MCF 10A (cell line): ENCODE measurements around the gene NEURL1. TPM values are rescaled to one million over a fixed set of nuclear protein-coding genes. Genes with fewer than 3 reads are reported as not detected.

Source experiments
- BruUV-seq: library from RNA; stranded (reverse); fragments of 400-500 nt; replicated peaks from 2 replicates; lab custom pipeline; 2021; lab: Mats Ljungman, UMichigan
- CTCF ChIA-PET: fragments of 300-600 bp; sonication (Branson Sonifier 250); formaldehyde crosslinking; extraction: SDS; loops from one replicate; lab custom pipeline; 2021; ENCODE audit warnings: antibody characterized with exemption, inconsistent platforms; lab: Yijun Ruan, JAX
- POLR2A ChIA-PET: fragments of 300-600, 350-650 bp; sonication (Branson Sonifier 250); formaldehyde crosslinking; extraction: SDS; loops from one replicate; lab custom pipeline; 2020; ENCODE audit warnings: antibody characterized with exemption, inconsistent platforms; lab: Yijun Ruan, JAX
- DNase-seq: peaks from one replicate; pipeline ENCODE4 v3.0.0-alpha.2; 2018; ENCODE audit not compliant: unreplicated experiment
- H3K27ac Mint-ChIP-seq: one replicate; pipeline ENCODE4 v1.8.0; 2022; ENCODE audit warnings: mild to moderate bottlenecking, low read depth, mixed read lengths; ENCODE audit not compliant: unreplicated experiment
- H3K27me3 Mint-ChIP-seq: one replicate; pipeline ENCODE4 v1.8.0; 2022; ENCODE audit warnings: mixed read lengths; ENCODE audit not compliant: insufficient read depth, unreplicated experiment
- H3K36me3 Mint-ChIP-seq: one replicate; pipeline ENCODE4 v1.8.0; 2022; ENCODE audit warnings: mild to moderate bottlenecking, moderate library complexity, mixed read lengths; ENCODE audit not compliant: insufficient read depth, unreplicated experiment
- H3K4me1 Mint-ChIP-seq: one replicate; pipeline ENCODE4 v1.8.0; 2022; ENCODE audit warnings: mixed read lengths; ENCODE audit not compliant: insufficient read depth, unreplicated experiment
- H3K4me3 Mint-ChIP-seq: one replicate; pipeline ENCODE4 v1.8.0; 2022; ENCODE audit warnings: mild to moderate bottlenecking, moderate library complexity, mixed read lengths; ENCODE audit not compliant: unreplicated experiment
- H3K9me3 Mint-ChIP-seq: one replicate; pipeline ENCODE4 v1.8.0; 2022; ENCODE audit warnings: mixed read lengths; ENCODE audit not compliant: unreplicated experiment
- CTCF ChIP-seq: fragments of 200-600 bp; IDR thresholded peaks from one replicate; pipeline ENCODE4 v1.8.0; 2022; ENCODE audit warnings: antibody characterized with exemption, mild to moderate bottlenecking; ENCODE audit not compliant: unreplicated experiment
- intact Hi-C: fragments of 100-400 bp; cut with micrococcal nuclease; formaldehyde crosslinking; loops from 2 replicates; pipeline ENCODE4 v1.14.1; 2022
- total RNA-seq: library from RNA; stranded (reverse); gene quantifications from 2 replicates; pipeline ENCODE4 v1.2.3, GENCODE V29; 2022

Gene NEURL1
- total RNA-seq, 1 experiment from 2014 or later = not detected

GRCh38 chr10:103456074-103456660 is 37.3 kb upstream of the NEURL1 start:
- TF ChIP-seq CTCF = no peak
- intact Hi-C loops = no loop called here
- H3K4me3 Mint-ChIP-seq = no peak overlapping the region
- no peak for DNase-seq
- POLR2A ChIA-PET = no interaction called here
- H3K9me3 Mint-ChIP-seq = no peaks in the 10 kb centered on the region
- peaks cover 5% of the 10 kb centered on the region for H3K4me1 Mint-ChIP-seq
- peaks cover 10% of the 10 kb centered on the region for H3K36me3 Mint-ChIP-seq
- no TSS peak for BruUV-seq
- H3K27me3 Mint-ChIP-seq = no peaks in the 10 kb centered on the region
- no peak overlapping the region for H3K27ac Mint-ChIP-seq
- CTCF ChIA-PET = interaction anchor here (0.9 to 2.0 kb wide), 3 partner anchors 30 to 39 kb away, joined by 3 to 6 read pairs (median 3); no protein-coding TSS in a partner anchor

GRCh38 chr10:103457176-103457712 is 36.3 kb upstream of the NEURL1 start:
- intact Hi-C loops = no loop called here
- no peak for TF ChIP-seq CTCF
- Mint-ChIP-seq H3K27ac (no peak overlapping the region), H3K27me3 (no peaks in the 10 kb centered on the region), H3K4me3 (no peak overlapping the region), H3K36me3 (peaks cover 7% of the 10 kb centered on the region), H3K9me3 (no peaks in the 10 kb centered on the region), H3K4me1 (no peaks in the 10 kb centered on the region)
- BruUV-seq = no TSS peak
- ChIA-PET CTCF (interaction anchor here (0.7 kb wide), 1 partner anchor 11 kb away, joined by 3 read pairs; no protein-coding TSS in a partner anchor), POLR2A (no interaction called here)
- DNase-seq = no peak

GRCh38 chr10:103457896-103458583 is 35.5 kb upstream of the NEURL1 start:
- no peaks in the 10 kb centered on the region for H3K27me3 Mint-ChIP-seq
- intact Hi-C loops = no loop called here
- H3K27ac Mint-ChIP-seq = no peak overlapping the region
- ChIA-PET POLR2A (no interaction called here), CTCF (no interaction called here)
- no peak for TF ChIP-seq CTCF
- no TSS peak for BruUV-seq
- no peak for DNase-seq
- no peaks in the 10 kb centered on the region for H3K4me1 Mint-ChIP-seq
- peaks cover 6% of the 10 kb centered on the region for H3K36me3 Mint-ChIP-seq
- H3K9me3 Mint-ChIP-seq = no peaks in the 10 kb centered on the region
- no peak overlapping the region for H3K4me3 Mint-ChIP-seq

- H3K9me3 Mint-ChIP-seq = no peaks in the 10 kb centered on the region
- no peak for DNase-seq
- H3K4me3 Mint-ChIP-seq = no peak within 1 kb of the TSS
- no peak for TF ChIP-seq CTCF
- CTCF ChIA-PET = no interaction called here
- no peaks in the 10 kb centered on the region for H3K4me1 Mint-ChIP-seq
- intact Hi-C loops = no loop called here
- no peak within 1 kb of the TSS for H3K27ac Mint-ChIP-seq
- BruUV-seq = no TSS peak
- peaks cover 6% of the 10 kb centered on the region for H3K36me3 Mint-ChIP-seq
- peaks cover 6% of the 10 kb centered on the region for H3K27me3 Mint-ChIP-seq
- POLR2A ChIA-PET = no interaction called here
These were observed 34.8 kb upstream of the NEURL1 start, which contains the start of gene CALHM1 for GRCh38 chr10:103458720-103459119. Gene CALHM1, minus strand, starts transcription at chr10:103458900. Its CDS starts 149 bp downstream, at chr10:103458751.
